NCI-H1694 treated with DMSO at 0.1 percent for 48 hours (cell line): ENCODE measurements around the gene ANXA4.
"Not testable (repeated sequence)": the region's sequence is repeated elsewhere in the genome, so short reads cannot be mapped to it uniquely, and the experiment has no call there.

Experiments used
- DNase-seq: peaks from one replicate; lab custom pipeline; 2025; lab: John Stamatoyannopoulos, UW

The ANXA4 gene

DNA sequence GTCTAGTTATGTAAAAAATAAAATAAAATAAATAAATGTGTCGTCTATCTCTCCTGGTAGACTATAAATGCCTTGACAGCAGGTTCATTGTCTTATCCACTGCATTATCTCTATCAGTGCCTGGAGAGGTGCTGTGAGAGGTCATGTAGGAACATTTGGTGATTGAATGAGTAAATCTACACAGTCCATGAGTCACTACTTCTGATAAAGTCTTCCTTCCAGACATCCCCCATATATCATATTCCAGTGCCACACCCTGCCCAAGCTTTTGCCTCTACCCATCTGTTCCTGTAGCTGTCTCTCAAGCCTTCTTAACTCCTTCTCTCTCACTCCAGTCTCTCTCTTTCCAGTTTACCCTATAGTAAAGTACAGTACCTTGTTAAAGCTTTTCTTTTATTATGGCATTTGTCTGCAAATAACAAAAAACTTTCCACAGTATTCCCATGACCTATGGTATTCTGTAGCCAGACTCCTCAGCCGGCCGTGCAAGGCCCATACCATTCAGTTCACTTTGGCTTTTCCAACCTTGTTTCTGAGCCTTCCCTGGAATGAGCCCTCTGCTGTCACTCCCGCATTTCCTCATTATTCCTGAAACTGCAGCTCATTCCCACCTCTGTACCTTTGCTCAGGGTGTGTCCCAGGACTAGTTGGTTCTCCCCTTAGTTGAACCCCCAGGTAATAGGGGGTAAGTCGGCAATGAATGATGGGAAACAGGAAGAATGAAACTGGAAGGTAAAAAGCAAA is 37.5 kb downstream of the ANXA4 start:
- DNase-seq, result no peak

DNA sequence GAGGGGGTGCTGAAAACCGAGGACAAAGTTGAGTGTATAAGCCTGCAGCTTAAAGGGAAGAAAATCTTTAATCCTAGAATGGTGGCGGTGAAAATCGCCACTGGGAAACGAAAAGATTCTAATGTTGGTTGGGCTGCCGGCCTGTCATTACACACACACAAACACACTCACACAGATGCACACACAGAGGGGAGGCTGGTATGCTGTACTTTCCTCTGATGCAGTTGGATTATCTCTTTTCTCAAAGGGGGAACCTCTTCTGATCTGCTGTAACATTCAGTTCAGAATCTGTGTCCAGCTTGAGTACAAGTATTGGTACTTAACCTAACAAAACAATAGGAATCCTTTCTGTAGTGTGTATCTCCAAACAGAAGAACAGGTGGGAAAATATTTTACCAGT is 39.0 kb downstream of the ANXA4 start:
- no peak for DNase-seq

DNA sequence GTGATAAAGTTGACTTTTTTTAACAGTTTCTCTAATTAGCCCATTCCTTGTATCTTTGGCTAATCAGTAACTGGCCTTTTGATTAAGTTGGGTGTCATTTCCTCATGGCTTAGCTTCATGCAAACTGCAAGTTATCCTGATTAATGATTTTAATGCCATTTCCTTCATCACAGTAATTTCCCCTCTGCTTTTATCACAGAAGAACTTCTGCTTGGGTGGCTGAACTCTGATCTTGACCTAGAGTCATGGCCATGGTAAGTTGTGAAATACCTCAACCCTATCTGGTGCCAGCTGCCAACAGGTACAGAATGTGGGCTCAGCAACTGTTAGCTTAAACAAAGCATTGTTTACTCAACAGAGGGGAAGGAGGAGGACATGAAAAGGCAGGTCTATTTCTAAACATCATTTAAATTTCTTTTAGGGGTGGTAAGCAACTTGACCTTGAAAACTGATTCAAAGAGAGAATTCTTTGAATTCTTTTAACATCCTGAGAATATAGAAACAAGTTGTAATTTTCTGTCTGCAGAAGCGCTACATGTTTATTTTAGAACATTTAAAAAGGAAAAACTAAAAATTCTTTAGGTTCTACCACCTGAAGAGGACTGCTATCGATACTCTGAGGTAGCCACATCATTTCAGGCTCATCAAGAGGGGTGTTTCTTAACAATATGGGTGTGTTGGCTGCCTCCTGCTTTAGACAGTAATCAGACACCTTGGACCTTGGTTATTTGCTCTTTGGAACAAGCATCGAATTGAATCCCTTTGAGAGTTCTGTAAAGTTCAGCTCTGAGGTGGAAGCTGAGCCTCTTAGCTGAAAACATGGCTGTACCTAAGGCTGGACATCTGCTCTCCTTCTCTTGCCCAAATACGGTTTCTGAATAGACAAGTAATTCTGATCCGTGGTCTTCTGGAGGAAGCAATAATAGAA is 39.7 kb downstream of the ANXA4 start:
- DNase-seq, result no peak

DNA sequence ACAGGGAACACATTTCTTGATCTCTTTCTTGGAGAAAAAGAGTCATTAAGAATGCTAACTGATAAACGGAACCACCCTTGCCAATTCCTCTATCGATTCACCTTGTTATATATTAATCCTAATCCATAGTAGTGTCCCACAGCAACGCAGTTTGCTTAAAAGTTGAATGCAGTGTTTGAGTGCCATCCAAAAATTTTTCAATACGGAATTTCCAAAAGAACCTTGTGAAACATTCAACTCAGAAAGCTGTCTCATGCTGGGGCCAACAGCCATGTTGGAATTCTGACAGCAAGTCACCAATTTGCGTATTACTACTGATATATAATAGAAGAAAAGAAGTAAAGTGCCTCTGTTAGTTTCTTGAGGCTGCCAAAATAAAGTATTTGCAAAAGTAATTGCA is 42.3 kb downstream of the ANXA4 start:
- DNase-seq, result no peak

DNA sequence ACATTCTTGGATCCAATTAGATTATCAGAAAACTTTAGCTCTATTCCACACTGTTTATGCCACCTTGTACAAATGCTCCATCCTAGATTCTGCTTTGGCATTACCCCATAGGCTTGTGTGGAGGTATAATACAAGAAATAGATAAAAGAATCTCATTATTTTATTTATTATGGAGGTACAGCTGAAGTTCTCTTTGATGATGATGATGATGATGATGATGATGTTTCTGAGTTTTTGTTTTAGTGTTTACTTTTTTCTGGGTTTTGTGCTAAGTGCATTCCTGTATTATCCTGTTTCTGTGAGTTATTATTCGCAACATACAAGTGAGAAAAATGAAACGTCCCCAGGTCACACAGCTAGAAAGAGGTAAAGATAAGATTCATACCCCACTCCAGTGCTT is 43.4 kb downstream of the ANXA4 start:
- DNase-seq, result no peak

DNA sequence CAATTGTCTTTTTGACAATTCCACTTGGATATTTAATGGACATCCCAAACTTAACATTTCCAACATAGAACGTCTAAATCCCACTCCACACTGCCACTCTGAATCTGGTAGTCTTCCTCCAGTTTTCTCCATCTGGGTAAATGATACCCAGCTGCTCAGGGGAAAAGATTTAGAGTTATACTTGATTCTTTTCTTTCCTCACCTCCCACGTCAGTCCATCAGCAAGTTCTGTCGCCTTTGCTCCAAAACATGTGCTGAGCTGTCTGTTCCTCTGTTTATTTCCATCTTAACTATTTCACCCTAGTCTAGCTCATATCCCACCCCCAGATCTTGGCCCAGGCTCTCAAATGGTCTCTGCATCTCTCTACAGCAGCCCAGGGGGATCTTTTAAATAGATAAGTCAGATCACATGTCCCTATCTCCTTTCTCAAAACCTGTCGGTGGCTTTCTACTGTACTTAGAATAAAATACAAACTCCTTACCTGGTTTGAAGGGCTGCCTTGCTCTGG is 44.2 kb downstream of the ANXA4 start:
- DNase-seq, result no peak

DNA sequence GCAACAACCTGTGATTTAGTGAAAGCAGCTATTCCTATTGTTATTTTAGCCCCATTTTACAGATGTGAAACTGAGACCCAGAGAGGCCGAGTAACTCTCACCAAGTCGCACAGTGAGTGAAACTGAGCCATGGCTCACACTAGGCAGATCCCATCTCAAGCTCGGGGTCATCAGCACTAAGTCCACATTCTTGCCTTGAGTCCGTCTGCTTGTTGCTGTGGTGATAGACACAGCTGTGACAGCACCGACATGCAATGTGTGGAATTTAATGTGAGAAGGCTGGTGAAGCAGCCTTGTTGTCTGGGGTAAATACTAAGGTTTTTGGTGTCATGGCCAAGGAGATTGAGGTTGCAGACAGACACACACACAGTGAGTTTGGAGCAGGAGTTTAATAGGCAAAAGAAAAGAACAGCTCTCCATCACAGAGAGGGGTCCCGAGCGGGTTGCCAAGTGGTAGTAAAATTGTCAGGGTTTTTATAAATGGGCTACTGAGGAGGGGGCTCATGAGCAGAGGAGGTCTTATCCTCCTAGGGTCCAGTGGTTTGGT is 47.3 kb downstream of the ANXA4 start:
- no peak for DNase-seq

DNA sequence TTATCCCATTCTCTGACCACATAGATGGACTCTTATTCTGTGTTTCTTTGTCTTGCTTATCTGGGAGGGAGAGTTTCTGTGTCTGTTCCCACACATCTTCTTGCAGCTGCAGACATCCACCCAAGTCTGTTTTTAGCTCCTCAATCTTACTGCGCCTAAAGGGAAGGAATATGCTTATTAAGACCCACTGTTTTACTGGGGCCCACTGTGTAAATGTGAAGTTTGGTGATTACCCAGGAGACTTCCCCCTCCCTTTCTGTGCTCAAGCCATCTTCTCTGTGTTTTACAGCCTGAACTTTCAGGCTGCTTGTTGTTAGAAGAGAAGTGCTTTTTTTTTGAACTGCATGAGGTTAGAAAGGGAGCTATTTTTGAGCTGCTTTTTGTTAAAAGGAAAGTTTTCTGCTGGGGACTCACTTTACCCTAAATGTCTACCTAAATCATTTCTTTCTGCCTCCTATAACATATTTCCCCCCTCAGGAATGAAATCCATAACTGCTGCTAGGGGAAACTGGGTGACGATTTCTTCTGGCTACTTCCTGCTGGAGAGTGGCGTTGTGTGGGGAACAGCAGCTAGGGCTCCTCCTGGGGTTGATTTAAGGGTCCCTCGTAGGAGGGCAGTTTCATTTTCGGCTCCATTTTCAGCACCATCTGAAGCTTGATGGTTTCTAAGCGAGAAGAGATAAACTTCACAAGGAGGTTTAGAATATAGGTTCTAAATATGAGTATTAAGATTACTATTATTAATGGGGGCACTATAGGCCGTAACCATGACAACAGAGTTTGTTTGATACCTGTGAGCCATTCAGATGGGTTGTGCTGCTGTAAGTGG is 48.1 kb downstream of the ANXA4 start:
- no peak for DNase-seq

DNA sequence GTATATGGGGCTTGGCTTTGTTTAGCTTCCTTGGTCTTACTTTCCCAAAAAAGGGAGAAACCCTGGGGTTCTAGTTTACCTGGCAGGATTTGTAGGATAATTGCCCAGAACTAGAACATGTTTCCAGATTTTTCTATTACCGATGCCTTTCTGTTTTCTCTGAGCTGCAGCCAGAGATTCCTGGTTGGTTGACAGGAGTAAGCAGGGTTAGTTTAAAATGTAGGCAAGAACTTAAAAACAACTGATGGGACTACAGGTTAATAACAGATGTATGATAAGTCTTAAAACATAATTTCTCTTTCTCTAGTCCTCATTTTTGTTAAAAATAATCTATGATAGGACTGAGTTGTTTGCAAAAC is 48.6 kb downstream of the ANXA4 start:
- no peak for DNase-seq

DNA sequence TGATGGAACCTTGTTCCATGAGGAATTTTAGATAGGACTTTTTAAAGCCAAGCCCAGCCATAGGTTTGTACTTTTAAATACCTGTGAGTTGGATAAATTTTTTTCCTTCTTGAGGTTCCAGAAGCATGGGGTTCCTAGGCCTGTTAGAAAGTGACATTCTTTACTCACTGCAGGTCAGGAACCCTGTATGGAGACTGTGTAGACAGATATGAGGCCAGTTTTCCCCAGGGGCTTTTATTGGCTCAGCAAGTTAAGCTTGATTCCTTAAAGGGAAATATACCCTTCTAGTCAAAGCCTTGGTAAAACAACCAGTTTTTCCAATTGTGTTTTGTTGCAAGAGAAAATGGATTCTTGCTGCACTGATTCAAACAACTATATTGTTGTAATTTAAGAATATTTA is 49.1 kb downstream of the ANXA4 start:
- no peak for DNase-seq

DNA sequence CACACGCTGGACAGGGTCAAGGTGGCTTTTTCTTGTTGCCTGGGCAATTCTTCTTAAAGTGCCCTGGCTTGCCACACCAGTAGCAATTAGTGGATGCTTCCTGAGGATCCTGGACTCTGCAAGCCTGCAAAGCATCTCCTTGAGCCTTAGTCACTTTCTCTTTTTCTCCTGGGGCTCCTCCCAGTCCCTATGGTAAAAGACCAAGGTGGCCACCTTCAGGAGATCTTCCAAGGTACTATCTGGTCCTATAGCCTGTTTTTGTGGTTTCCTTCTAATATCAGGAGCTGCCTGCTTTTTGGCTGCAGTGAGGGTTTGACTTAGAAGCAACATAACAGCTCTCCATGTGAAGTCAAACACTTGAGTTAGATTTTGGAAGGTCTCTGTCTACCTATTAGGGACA is 54.2 kb downstream of the ANXA4 start:
- DNase-seq, result no peak

DNA sequence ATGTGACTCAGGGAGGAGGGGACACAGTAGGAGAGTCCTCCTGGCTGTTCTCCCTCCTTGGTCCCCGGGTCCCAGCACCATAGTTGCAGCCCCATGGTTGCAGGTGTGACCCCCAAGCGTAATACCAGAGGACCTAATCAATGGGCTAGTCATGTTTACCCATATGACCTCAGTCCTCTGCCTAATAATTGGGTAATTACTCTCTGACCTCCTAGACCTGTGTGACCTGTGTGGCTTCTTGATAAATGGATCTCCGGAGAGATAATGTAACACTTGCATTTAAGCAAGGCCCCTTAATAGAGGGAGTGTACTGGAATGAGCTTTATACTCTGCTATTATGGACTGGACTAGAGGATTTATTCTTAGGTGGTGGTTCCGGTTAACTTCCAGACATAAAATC is 55.3 kb downstream of the ANXA4 start:
- no peak for DNase-seq

DNA sequence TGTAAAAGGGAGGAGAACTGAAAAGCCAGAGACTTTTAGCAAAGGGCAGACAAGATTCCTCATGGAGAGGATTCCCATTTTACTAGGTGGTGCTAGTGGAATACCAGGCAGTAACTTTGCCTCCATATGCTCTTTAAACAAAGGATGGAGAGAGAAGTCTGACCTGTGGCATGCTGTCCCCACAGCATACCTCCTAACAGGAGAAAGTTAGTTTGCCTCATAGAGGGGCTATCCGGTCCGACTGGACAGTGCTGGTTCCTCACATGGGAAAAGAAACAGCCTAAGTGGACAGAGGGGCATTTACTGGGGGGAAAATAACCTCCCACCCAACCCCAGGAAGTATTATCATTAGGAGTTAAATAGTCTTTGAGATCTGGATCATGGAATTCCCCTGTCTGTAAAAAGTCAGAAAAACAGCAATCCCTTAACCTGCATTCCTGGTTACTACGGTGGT is 55.9 kb downstream of the ANXA4 start:
- DNase-seq, result no peak

DNA sequence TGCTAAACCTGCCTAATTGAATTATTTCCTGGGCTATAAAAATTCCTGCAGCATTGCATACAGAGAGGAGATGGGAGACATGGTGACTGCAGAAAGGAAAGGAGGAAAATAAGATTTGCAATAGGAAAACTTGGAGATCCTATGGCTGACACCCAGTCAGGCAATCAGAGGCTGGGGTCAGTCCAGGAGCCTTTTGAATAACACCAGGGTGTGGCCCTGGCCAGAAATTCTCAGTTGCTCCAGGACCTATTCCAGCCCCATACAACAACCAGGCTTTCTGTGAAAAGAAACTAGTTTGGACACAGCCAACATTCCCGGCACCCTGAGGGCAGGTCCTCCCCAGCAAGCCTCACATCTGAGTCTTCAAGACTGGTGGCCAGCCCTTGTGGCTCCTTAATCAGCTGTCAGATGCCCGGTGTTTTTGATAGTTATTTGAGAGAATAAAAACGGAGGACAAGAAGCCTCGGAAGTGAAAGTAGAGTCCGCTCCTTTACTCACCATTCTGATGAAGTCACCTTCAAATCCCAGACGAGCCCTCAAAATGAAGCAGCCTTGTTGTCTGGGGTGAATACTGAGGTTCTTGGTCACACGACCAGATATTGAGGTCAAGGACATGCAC is 56.5 kb downstream of the ANXA4 start:
- DNase-seq, result no peak

DNA sequence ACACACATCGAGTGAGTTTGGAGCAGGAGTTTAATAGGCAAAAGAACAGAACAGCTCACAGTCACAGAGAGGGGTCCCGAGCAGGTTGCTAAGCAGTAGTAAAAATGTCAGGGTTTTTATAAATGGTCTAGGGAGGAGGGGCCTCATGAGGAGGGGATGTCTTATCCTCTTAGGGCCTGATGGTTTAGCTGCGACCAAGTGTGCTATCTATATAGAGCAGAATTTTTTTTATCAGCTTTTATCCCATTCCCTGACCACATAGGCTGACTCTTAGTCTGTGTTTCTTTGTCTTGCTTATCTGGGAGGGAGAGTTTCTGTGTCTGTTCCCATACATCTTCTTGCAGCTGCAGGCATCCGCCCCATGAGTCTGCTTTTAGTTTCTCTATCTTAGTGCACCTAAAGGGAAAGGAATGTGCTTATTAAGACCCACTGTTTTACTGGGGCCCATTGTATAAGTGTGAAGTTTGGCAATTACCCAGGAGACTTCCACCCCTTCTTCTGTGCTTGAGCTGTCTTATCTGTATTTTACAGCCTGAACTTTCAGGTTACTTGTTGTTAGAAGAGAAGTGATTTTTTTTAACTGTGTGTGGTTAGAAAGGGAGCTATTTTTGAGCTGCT is 57.1 kb downstream of the ANXA4 start:
- no peak for DNase-seq

DNA sequence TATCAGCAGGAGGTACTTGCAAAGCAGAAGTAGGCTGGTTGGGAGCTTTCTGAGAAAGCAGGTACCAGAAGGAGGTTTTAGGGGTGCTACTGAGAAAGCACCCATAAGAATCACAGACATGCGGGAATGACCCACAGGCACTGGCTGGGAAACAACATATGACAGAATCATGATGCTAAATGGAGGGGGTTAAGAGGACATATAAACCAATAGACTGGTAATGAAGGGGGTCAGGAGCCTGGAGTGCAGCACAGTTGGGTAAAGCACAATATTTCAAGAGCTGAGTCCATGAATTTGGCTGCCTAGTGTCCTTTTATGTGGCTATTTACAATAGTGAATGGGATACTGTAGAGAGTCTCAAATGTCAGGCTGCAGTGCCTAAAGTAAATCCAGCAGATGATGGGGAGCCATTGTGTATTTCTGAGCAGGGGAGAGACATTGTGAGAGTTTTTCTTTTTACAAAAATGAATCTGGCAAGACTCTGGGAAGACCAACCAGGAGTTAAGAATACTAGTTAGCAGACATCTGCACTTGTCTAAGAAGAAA is 59.9 kb downstream of the ANXA4 start:
- DNase-seq, result no peak

DNA sequence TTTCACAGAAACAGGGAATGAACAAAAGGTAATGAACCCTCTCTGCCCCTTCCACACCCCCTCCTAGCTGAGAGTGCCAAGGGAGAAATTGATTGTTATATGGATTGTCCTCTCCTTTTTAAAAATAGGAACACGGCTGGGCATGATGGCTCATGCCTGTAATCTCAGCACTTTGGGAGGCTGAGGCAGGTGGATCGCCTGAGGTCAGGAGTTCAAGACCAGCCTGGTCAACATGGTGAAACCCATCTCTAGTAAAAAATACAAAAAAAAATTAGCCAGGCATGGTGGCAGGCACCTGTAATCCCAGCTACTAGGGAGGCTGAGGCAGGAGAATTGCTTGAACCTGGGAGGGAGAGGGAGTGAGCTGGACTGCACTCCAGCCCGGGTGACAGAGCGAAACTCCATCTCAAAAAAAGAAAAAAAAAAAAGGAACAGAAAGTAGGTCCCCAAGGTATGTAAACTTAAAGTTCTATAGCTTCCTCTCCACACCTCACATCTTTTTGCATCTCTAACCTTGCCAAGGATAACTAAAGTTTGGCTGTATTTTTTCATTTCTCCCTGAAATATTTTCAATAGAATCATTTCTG is 60.9 kb downstream of the ANXA4 start:
- DNase-seq, result not testable (repeated sequence)

DNA sequence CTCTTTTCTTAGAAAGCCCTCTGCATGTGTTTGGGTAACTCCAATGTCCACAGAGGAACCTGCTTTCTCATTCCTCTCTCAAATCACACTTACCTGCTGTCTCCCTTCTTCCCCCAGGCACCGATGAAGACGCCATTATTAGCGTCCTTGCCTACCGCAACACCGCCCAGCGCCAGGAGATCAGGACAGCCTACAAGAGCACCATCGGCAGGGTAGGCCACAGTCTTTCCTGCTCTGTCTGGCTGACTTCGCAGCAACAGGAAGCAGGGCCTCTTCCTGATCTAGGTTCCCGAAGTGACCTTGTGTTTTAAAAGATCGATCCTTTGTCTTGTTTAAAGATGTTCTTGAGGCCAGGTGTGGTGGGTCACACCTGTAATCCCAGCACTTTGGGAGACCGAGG is 62.5 kb downstream of the ANXA4 start:
- DNase-seq, result no peak

DNA sequence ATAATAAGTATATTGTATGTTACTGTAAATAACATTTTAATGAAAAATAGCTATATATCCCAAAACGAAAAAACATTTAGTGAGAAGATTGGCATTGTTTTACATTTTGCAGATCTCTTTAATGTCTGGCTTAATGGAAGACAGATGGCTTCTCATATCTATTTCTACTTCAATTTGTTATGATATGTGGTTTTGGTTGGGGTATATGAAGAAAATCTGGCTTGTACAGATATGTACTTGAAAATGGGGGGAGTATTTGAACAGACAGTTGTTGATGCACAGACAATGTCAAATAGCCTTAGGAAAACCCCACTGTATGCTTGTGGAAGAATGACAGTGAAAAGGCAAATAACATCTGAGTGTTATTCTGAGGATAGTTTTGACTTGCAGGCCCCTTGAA is 64.0 kb downstream of the ANXA4 start:
- no peak for DNase-seq

DNA sequence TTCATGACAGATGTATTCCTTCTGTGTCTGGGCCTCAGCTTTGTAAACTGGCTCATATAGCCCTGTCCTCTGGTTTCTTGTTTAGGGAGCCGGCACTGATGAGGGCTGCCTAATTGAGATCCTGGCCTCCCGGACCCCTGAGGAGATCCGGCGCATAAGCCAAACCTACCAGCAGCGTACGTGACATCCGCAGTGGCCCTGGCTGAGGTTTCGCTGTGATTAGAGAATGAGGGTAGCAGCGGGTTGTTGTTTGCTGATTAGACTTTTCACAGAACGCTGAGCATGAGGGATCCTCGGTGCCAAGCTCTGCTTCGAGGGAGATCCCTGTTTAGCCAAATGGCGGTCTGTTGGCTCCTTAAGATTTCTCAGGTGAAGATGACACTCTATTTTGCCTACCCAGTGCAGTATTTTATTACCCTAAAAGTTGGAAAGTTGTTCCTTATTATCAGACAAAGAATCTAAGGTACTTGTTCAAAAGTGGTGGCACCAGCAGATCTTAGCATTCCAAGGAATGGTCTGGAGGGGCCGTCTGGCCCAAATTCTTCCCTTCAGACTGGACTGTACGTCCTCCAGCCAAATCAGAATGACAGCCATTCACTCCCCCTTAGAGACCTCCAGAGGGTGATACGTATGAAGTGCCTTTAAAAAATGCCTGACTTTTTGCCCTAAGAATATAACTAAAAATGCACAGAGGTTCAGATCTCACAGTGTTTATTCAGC is 66.0 kb downstream of the ANXA4 start:
- DNase-seq, result no peak
